GM19328 (cell line): ENCODE data around the gene OMP.

Source experiments
- ATAC-seq: cut with Tn5 transposase; IDR thresholded peaks from one replicate; pipeline ENCODE4 v1.9.1; 2021; ENCODE audit warnings: mild to moderate bottlenecking, moderate library complexity; ENCODE audit not compliant: unreplicated experiment

OMP gene

GRCh38 chr11:77121096-77121640 is 18.5 kb downstream of the OMP start:
- ATAC-seq = no peak

GRCh38 chr11:77121876-77122575 is 19.4 kb downstream of the OMP start:
- ATAC-seq = no peak

- ATAC-seq = no peak
Observed at GRCh38 chr11:77122576-77123212, 20.1 kb downstream of the OMP start.

GRCh38 chr11:77123591-77123990 is 21.0 kb downstream of the OMP start:
- ATAC-seq = no peak

GRCh38 chr11:77124041-77124440 is 21.4 kb downstream of the OMP start:
- no peak for ATAC-seq

- no peak for ATAC-seq
Observed at GRCh38 chr11:77124488-77124887, 21.8 kb downstream of the OMP start.

- no peak for ATAC-seq
Observed at GRCh38 chr11:77125191-77125590, 22.6 kb downstream of the OMP start.

- no peak for ATAC-seq
Observed at GRCh38 chr11:77125695-77126094, 23.1 kb downstream of the OMP start.

GRCh38 chr11:77126156-77126775 is 23.6 kb downstream of the OMP start:
- ATAC-seq = no peak

- ATAC-seq = no peak
Observed at GRCh38 chr11:77126861-77127234, 24.2 kb downstream of the OMP start.

- no peak for ATAC-seq
Observed at GRCh38 chr11:77127235-77127911, 24.7 kb downstream of the OMP start.

GRCh38 chr11:77127920-77128691 is 25.5 kb downstream of the OMP start, which contains the start of gene MYO7A:
TSS of gene MYO7A (plus strand) at chr11:77128246. CDS start at chr11:77130635, 2,389 bp downstream.
- no peak for ATAC-seq

- ATAC-seq = no peak
Observed at GRCh38 chr11:77129069-77129841, 26.6 kb downstream of the OMP start.

- no peak for ATAC-seq
Observed at GRCh38 chr11:77129842-77130756, 27.5 kb downstream of the OMP start.

GRCh38 chr11:77130763-77131513 is 28.3 kb downstream of the OMP start:
- ATAC-seq = no peak

- no peak for ATAC-seq
Observed at GRCh38 chr11:77131560-77131959, 28.9 kb downstream of the OMP start.

GRCh38 chr11:77135069-77135468 is 32.4 kb downstream of the OMP start:
- ATAC-seq = no peak

GRCh38 chr11:77136074-77136473 is 33.4 kb downstream of the OMP start:
- ATAC-seq = no peak
